LNCAP (cell line): ENCODE results near the gene SH3RF1.

Experiments
- CTCF ChIP-seq: fragments of 450-650 bp; IDR thresholded peaks from 2 replicates; pipeline ENCODE4 v1.5.1; 2017; ENCODE audit warnings: mild to moderate bottlenecking

Gene SH3RF1

GRCh38 chr4:169225812-169226211 lies 44.9 kb downstream of the SH3RF1 start:
- TF ChIP-seq CTCF, result no peak

GRCh38 chr4:169225058-169225751 lies 45.6 kb downstream of the SH3RF1 start:
- TF ChIP-seq CTCF, result no peak

GRCh38 chr4:169222761-169223160 lies 48.0 kb downstream of the SH3RF1 start:
- TF ChIP-seq CTCF, result no peak

GRCh38 chr4:169221662-169222061 lies 49.1 kb downstream of the SH3RF1 start:
- no peak for TF ChIP-seq CTCF

- no peak for TF ChIP-seq CTCF
Measured at GRCh38 chr4:169220854-169221411, 49.8 kb downstream of the SH3RF1 start.

GRCh38 chr4:169220447-169220846 lies 50.3 kb downstream of the SH3RF1 start:
- TF ChIP-seq CTCF, result no peak

GRCh38 chr4:169219440-169219839 lies 51.3 kb downstream of the SH3RF1 start:
- no peak for TF ChIP-seq CTCF
